Osteocyte (in vitro differentiated cells): Measurements from ENCODE around the gene NCAM1. TPM values are rescaled to one million over a fixed set of nuclear protein-coding genes. Genes with fewer than 3 reads are reported as not detected.

Source experiments
- DNase-seq: peaks from one replicate; pipeline ENCODE4 v3.0.0; 2021; ENCODE audit warnings: mixed read lengths; ENCODE audit not compliant: unreplicated experiment; ENCODE audit errors: extremely low spot score
- H3K27ac Mint-ChIP-seq: one replicate; pipeline ENCODE4 v1.8.0; 2021; ENCODE audit warnings: mild to moderate bottlenecking, mixed read lengths; ENCODE audit not compliant: unreplicated experiment
- H3K27me3 Mint-ChIP-seq: one replicate; pipeline ENCODE4 v1.8.0; 2021; ENCODE audit warnings: mixed read lengths; ENCODE audit not compliant: unreplicated experiment
- H3K36me3 Mint-ChIP-seq: one replicate; pipeline ENCODE4 v1.8.0; 2021; ENCODE audit warnings: mixed read lengths; ENCODE audit not compliant: unreplicated experiment
- H3K4me1 Mint-ChIP-seq: one replicate; pipeline ENCODE4 v1.8.0; 2021; ENCODE audit warnings: mixed read lengths; ENCODE audit not compliant: unreplicated experiment
- H3K4me3 Mint-ChIP-seq: one replicate; pipeline ENCODE4 v1.8.0; 2021; ENCODE audit warnings: mild to moderate bottlenecking, moderate library complexity, mixed read lengths; ENCODE audit not compliant: unreplicated experiment
- H3K9me3 Mint-ChIP-seq: one replicate; pipeline ENCODE4 v1.8.0; 2021; ENCODE audit warnings: mixed read lengths; ENCODE audit not compliant: unreplicated experiment
- total RNA-seq: library from RNA; stranded (reverse); gene quantifications from 2 replicates; pipeline ENCODE4 v1.2.1, GENCODE V29; 2021
- TF ChIP-seq, protein P1 (sequence below): fragments of 200-600 bp; sonication (generic); IDR thresholded peaks from 2 replicates; pipeline ENCODE4 v1.5.0; 2021; ENCODE audit warnings: antibody characterized with exemption, mild to moderate bottlenecking, moderate library complexity

Gene NCAM1
- total RNA-seq, 1 donor from 2014 or later = 2.2 TPM

DNA sequence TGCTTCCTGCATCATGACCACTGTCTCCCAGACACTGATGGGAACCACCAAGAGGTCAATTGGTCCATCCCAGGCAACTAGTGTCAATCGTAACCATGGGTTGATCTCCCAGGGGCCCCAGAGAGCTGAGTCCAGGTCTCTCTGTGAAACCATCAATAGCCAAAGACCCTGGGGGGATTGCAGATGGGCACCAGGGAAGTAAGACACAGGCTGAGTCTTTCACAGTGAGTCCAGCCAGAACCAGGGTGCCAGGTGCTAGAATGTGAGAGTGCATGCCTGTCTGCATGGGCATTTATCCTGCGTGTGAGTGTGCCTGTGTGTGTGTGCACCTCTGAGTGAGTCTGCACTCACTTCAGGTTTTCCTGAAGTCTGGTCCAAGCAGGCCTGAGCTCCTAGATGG lies 307.9 kb downstream of the NCAM1 start:
- Mint-ChIP-seq H3K27me3 (no peaks in the 10 kb centered on the region), H3K4me1 (no peaks in the 10 kb centered on the region), H3K36me3 (no peaks in the 10 kb centered on the region), H3K4me3 (no peak overlapping the region), H3K9me3 (no peaks in the 10 kb centered on the region), H3K27ac (no peak overlapping the region)
- TF ChIP-seq, protein P1, sequence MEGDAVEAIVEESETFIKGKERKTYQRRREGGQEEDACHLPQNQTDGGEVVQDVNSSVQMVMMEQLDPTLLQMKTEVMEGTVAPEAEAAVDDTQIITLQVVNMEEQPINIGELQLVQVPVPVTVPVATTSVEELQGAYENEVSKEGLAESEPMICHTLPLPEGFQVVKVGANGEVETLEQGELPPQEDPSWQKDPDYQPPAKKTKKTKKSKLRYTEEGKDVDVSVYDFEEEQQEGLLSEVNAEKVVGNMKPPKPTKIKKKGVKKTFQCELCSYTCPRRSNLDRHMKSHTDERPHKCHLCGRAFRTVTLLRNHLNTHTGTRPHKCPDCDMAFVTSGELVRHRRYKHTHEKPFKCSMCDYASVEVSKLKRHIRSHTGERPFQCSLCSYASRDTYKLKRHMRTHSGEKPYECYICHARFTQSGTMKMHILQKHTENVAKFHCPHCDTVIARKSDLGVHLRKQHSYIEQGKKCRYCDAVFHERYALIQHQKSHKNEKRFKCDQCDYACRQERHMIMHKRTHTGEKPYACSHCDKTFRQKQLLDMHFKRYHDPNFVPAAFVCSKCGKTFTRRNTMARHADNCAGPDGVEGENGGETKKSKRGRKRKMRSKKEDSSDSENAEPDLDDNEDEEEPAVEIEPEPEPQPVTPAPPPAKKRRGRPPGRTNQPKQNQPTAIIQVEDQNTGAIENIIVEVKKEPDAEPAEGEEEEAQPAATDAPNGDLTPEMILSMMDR = no peak
- no peak for DNase-seq

DNA sequence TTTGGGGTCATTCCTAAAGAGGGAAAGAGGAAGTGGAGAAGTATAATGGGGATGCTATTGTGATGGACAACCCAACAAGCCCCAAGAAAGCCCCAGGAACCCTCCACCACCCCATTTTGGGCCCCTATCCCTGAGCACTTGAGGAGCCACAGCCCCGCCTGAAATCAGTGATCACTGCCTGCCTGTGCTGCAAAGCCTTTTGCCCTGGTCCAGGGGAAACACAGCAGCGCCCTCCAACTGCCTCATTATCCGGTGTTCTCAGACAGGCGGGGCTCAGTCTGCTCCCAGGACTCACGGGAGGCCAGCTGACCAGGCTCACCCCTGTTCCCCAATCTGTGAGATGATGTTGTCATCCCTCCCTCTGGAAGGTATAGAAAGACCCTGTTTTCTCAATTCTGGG lies 308.4 kb downstream of the NCAM1 start:
- Mint-ChIP-seq H3K9me3 (no peaks in the 10 kb centered on the region), H3K27me3 (no peaks in the 10 kb centered on the region), H3K4me3 (no peak overlapping the region), H3K4me1 (no peaks in the 10 kb centered on the region), H3K36me3 (no peaks in the 10 kb centered on the region), H3K27ac (no peak overlapping the region)
- TF ChIP-seq, protein P1 = no peak
- DNase-seq = no peak

DNA sequence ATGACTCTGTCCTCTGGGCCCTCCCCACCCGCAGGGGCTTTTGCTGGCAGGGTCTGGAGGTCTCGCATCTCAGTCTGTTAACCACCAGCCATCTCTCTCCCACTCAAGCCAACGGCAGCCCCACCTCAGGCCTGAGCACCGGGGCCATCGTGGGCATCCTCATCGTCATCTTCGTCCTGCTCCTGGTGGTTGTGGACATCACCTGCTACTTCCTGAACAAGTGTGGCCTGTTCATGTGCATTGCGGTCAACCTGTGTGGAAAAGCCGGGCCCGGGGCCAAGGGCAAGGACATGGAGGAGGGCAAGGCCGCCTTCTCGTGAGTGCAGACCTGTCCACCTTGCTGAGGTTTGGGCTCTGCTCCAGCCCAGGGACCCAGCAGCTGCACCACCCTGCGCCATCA lies 308.9 kb downstream of the NCAM1 start:
- Mint-ChIP-seq H3K4me1 (no peaks in the 10 kb centered on the region), H3K27ac (no peak overlapping the region), H3K36me3 (no peaks in the 10 kb centered on the region), H3K4me3 (no peak overlapping the region), H3K27me3 (no peaks in the 10 kb centered on the region), H3K9me3 (no peaks in the 10 kb centered on the region)
- TF ChIP-seq, protein P1 = no peak
- DNase-seq = no peak

DNA sequence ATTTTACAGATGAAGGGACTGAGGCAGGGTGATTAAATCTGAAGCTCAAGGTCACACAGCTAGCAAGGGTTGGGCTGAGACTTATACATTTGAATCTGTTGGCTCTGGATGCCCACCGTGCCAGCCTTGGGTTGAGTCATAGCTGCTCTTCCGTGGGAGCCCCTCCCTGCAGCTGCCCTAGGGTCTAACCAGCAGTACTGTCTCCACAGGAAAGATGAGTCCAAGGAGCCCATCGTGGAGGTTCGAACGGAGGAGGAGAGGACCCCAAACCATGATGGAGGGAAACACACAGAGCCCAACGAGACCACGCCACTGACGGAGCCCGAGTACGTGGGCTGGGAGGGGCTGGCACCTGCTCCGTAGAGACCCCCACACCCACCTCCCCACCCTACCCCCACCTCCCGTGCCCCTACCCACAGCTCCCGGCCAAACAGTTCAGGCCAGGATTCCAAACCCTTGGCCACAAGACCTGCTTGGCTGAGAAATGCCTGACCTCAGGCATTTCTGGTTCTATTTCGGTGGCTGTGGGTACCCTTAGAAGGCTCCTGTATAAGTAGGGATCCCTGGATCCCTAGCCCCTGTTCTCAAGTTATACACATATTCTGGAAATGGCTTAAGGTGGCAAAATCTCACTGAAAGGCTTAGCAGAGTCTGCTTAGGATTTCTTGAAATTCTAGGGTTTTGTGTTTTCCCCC lies 310.5 kb downstream of the NCAM1 start:
- H3K27me3 Mint-ChIP-seq = no peaks in the 10 kb centered on the region
- no peaks in the 10 kb centered on the region for H3K9me3 Mint-ChIP-seq
- no peak overlapping the region for H3K27ac Mint-ChIP-seq
- DNase-seq = no peak
- TF ChIP-seq, protein P1 = no peak
- no peaks in the 10 kb centered on the region for H3K36me3 Mint-ChIP-seq
- H3K4me3 Mint-ChIP-seq = no peak overlapping the region
- H3K4me1 Mint-ChIP-seq = no peaks in the 10 kb centered on the region

DNA sequence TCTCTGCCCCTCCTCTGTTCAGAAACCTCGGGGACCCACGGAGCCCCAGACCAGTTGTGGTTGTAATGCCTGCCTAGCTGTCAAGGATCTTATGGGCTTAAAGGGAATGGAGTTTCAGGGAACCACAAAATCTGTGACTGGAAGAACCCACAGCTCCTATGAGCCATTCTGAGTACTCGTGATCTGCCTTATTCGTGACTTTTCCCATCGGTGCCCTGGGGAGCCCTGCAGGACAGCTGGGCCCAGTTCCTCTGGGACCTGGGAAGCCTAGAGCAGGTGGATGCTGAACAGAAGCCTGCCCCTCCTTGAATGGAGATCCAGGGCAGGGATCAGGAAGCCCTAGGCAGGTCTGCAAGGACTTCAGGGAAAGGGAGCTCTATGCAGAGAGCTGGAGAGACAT lies 311.1 kb downstream of the NCAM1 start:
- Mint-ChIP-seq H3K27me3 (no peaks in the 10 kb centered on the region), H3K4me3 (no peak overlapping the region), H3K27ac (no peak overlapping the region), H3K36me3 (no peaks in the 10 kb centered on the region), H3K4me1 (no peaks in the 10 kb centered on the region), H3K9me3 (no peaks in the 10 kb centered on the region)
- DNase-seq = no peak
- TF ChIP-seq, protein P1 = no peak
